B cell (primary cell): Measurements from ENCODE around the gene SFTPB.

Source experiments
- CTCF ChIP-seq: fragments of 200-600 bp; IDR thresholded peaks from one replicate; pipeline ENCODE4 v1.8.0; 2022; ENCODE audit warnings: antibody characterized with exemption, mild to moderate bottlenecking
- EZH2 ChIP-seq: IDR thresholded peaks from 2 replicates; pipeline ENCODE4 v1.6.1; 2012; ENCODE audit warnings: borderline replicate concordance, low read depth, mild to moderate bottlenecking, moderate library complexity, low read length; ENCODE audit not compliant: insufficient read depth, poor library complexity, severe bottlenecking

- TF ChIP-seq EZH2 (no peak), CTCF (no peak)
Observed at GRCh38 chr2:85694052-85695025, 26.3 kb upstream of the SFTPB start, which contains the start of gene GNLY.
